GM18526 (cell line): ENCODE data around the gene MIOS.

Experiments used
- POLR2A ChIP-seq: IDR thresholded peaks from 3 replicates; pipeline ENCODE4 v1.6.1; 2011; ENCODE audit not compliant: insufficient read length; ENCODE audit errors: extremely low read depth

Gene MIOS

DNA sequence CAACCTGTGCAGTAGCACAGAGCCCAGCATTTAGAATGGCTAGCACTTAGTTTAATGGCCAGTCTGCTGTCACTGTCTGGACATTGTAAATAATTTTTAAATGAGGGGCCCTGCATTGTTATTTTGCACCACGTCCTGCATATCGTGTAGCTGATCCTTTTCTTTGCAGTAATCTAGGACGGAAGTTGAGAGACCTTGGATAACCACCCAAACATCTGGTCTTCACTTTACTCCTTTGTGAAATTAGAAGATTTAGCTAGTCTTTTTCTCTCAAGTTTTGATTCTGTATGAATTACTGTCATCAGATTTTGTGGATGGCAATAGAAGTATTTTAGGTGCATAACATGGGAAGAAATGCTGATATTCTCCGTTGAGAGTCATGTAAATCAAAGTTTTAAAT lies 1.9 kb downstream of the MIOS start:
- no peak for TF ChIP-seq POLR2A

DNA sequence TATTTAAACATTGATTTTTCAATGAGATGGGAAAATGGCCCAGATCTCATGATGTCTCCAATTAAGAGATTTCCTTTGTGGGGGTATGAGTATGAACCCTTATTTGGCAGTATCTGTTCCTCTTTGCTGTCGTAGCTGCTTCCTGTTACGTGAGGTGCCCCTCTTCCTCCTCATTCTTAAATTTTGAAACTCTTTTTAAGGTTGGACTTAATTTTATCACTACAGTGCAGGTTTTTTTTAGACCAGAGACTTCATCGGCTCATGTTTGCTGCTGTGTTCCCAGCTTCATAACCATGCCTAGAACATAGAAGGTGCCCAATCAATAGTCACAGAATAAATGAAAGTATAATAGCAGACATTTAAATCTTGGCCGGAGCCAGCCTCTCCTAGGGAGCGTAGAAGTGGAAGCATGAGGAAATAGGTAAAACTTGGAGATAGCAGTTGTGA lies 2.4 kb downstream of the MIOS start:
- peak; percentile 50 for TF ChIP-seq POLR2A

DNA sequence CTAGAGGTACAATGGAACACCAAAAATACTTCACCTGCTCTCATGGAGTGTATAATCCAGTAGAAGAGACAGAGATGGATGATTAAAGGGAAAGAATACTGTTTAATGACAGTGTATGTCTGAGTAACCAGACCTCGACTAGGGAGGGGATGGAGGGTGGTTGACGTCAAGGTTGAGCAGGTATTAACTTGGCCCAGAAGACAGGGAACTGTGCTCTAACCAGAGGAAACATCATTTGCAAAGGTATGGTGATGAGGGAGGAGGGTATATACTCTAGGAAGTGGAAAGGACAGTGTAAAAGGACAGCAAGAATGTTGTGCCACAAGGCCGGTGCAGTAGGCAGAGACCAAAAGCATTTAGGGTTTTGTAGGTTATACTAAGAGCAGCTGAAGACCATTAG lies 2.9 kb downstream of the MIOS start:
- TF ChIP-seq POLR2A, result peak; percentile 30

DNA sequence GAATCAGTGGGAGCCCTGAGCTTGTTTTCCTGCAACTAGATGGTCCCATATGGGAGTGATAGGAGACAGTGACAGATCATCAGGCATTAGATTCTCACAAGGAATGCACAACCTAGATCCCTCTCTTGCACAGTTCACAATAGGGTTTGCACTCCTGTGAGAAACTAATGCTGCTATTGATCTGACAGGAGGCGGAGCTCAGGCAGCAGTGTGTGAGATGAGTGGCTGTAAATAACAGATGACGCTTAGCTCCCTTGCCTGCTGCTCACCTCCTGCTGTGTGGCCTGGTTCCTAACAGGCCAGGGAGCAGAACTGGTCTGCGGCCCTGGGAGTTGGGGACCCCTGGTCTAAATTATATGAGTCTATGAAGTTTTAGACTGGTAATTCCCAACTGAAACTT lies 3.9 kb downstream of the MIOS start:
- no peak for TF ChIP-seq POLR2A

DNA sequence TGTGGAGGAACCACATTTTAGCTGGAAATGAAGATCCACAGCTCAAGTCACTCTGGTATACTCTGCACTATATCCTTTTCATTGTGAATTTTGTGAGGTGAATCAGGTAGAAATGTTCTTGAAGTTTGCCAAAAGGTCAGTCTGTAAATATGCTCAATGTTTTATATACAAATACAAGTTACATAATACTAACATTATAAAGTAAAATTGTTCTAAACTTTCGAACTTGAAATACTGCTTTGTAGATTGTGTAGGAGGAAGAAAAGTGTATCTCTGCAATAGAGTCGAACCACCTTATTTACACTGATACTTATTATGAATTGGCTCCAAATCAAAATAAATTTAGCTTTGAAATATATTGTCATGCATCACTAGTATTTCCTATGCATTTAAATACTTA lies 7.0 kb downstream of the MIOS start:
- TF ChIP-seq POLR2A, result no peak

DNA sequence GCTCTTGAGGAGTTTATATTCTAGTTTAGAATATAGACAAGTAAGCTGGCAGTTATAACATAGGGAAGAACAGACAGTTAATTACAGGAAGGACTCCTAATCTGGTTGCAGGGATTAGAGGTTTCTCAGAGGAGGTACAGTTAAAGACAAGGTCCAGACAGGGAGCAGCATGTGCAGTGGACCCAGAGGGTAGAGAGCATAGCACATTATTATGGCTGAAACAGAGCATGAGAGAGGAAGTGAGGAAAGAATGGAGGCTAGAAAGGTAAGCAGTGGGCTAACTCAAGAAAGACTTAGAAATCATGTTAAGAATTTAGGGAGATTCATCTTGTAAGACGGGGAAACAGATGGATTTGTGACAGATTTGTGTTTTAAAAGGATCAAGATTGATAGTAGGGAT lies 9.7 kb downstream of the MIOS start:
- TF ChIP-seq POLR2A, result no peak

DNA sequence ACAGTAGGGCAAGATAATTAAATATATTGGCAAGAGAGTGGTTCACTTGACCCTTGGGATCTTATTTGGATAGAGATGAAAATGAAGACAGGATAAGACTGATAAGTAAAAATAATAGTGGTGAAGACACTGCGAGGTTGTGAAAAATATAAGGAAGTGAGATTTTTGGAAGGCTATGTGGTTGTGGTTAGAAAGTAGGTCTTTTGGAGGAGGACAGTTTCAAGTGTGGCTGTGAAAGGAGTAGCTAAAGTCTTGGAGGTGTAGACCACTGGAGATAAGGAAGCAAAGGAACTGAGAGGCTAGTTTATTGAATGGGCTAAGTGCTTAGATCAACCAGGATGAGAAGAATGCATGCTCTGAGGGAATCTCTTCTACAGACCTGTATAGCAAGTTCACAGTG lies 11.2 kb downstream of the MIOS start:
- TF ChIP-seq POLR2A, result no peak

DNA sequence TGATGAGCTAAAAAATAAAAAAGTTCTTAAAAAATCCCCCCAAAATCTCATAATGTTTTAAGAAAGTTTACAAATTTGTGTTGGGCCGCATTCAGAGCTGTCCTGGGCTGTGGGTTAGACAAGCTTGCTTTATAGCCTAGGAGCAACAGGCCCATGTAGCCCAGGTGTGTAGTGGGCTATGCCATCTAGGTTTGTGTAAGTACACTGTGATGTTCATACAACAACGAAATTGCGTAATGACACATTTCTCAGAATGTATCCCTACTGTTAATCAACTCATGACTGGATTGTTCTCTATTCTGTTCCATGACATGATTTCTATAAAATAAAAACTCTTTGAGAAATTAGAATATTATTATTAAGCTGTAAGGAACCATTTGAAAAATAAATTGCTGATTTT lies 13.0 kb downstream of the MIOS start:
- TF ChIP-seq POLR2A, result no peak

DNA sequence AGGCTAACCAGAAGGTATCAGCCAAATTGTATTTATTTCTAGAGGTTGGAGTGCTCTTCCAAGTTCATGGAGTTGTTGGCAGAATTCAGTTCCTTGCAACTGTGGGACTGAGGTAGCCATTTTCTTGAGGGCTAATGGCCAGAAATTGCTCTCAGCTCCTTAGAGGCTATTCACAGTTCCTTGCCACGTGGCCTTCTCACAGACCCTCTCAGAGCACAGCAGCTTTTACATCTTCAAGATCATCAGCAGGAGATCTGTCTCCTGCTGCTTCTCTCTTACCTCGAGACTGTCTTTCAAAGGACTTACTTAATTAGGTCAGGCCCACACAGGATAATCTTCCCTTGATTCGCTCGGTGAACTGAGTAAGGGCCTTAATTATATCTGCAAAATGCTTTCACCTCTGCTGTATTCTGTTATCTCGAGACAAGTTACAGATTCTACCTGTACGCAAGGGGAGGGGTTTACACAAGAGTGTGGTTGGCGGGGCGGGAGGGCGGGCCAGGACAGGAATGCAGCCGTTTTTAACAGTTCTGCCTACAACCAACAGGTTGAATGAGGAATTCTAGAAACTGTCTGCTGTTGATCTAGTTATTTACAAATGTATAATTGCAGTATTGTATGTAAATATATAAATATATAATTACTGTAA lies 15.0 kb downstream of the MIOS start:
- no peak for TF ChIP-seq POLR2A

DNA sequence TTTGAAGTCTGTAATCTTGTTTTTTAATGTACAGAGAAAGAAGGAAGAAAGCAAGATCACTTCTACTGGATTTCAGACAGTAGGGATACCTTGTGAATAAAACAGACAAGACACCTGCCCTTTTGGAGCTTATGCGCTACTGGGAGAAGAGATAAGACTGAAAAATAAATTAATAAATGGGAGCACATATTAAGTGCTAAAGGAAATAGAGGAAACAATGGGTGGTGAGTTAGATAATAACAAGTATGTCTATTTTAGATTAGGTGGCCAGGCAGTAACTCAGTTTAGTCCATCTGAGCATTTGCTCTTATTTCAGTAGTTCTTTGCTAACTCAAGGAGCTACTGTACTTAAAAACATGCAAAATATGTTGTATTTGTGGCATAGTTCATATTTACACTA lies 15.9 kb downstream of the MIOS start:
- TF ChIP-seq POLR2A, result no peak

DNA sequence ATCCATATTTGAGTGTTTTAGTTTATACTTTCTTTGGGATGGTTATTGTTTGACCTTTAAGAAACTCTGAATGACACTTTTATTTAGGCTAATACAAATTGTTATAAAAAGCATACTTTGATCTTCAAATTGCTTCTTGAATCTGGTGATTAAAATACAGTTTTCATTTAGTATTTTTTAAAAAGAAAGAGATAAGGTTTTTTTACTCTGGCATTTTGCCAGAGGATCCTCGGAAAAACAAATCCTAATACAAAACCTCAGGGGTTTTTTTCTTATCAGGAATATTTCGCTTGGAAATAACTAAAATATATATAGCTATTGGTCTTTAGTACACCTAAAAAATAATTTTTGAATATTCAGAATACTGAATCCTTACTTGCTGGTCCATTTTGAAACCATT lies 17.0 kb downstream of the MIOS start:
- TF ChIP-seq POLR2A, result no peak

DNA sequence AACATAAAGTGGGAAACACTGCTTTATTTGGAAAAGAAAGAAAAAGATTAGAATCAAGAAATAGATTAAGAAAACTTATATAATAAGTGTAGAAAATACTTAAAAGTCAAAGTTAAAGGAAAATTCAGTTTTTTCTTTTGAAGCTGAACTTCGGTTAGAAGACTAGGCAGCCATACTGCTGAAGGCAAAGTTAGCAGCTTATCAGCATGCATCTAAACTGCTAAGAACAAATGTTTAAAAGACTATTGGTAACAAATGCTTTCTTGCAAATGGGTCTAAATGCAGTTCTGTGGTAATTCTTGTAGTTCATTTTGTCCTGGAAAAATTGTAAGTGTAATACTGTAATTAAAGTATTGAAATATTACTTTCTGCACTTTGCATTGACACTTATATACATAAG lies 18.0 kb downstream of the MIOS start:
- TF ChIP-seq POLR2A, result no peak

DNA sequence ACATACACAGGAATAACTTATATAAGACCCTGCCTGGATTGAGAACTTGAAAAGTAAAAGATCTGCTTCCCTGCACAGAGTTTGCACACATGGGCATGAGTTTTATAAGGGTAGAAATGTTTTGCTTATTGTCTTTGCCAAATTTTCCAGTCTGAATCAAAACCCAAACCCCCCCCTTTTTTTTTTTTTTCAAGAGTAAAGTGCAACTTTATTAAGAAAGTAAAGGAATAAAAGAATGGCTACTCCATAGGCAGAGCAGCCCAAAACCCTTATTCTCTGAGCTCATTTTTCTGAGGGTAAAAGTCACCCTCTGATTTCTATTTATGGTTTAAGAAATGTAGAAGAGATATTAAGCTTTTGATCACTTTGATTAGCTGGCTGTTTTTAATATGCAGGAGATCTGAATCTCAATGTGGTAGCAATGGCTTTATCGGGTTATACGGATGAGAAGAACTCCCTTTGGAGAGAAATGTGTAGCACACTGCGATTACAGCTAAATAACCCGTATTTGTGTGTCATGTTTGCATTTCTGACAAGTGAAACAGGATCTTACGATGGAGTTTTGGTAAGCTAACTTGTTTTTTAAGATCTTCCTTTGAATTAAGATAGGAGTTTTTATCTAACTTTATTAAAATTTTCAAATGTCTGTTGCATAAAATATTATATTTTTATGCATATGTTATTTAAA lies 18.7 kb downstream of the MIOS start:
- TF ChIP-seq POLR2A, result no peak

DNA sequence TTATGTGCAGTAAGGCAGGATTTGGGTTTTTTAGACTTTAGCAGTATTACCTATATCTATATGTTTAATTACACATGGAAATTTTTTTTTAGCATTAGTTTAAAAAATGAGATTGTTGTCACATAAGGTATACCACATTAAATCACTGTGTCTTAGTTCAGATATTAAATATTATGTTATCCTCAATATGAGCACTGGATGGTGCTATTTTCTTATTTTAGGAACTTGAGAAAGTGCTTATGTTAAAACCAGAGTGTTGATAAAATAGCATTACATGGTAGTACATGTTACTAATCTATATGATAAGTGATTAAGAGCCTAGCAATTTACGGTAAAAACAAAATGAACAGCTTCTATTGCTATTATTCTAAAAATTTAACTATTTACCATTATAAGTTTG lies 28.8 kb downstream of the MIOS start:
- no peak for TF ChIP-seq POLR2A

DNA sequence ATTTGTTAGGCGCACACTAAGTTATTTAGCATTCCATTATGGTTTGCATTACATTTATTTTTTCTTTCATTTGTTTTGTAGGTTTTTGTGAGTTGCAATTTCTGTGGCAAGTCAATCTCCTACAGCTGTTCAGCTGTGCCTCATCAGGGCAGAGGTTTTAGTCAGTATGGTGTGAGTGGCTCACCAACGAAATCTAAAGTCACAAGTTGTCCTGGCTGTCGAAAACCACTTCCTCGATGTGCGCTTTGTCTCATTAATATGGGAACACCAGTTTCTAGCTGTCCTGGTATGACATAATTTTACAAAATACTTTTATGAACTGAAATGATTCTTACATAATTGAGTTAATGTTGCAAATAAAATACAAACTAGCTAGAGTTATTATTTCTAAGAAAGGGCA lies 29.5 kb downstream of the MIOS start:
- TF ChIP-seq POLR2A, result no peak

DNA sequence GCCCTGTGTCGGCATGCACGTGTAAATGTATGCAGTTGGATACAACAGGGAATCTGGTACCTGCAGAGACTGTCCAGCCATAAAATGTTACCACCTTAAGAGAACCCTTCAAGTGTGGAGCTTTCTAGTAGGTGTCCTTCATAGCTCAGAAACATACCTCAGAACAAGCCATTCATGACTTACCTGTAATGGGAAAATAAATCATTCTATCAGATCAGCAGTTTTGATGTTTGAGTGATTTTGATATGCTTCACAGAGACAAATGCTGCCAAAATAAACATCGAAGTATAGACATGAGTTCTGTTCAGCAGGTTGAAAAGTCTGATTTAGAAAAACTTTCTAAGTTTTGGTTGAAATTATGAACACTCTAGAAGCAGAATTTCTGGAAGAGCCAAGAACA lies 40.3 kb downstream of the MIOS start:
- no peak for TF ChIP-seq POLR2A

DNA sequence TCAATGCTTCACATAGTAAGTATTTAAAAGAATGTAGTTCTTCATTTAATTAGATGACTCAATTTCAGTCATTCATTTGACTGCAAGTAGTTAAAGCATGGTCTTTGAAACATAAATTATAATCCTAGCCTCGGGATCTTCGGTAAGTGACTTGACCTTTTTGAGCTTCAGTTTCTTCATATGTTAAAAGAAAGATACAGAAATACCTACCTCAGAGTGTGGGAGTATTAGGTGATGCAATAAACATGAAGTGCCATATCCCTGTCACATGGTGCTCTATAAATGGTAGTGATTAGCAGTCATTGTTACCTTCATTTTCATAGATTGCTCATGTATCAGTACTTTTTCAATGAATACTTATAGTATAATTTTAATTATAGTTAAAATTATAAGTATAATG lies 42.6 kb downstream of the MIOS start:
- no peak for TF ChIP-seq POLR2A
